ENCODE results near the gene HOXA11. TPM values are rescaled to one million over a fixed set of nuclear protein-coding genes. Genes with fewer than 3 reads are reported as not detected.

HOXA11 gene
- total and polyA plus RNA-seq, 4 donors: not detected

- Histone ChIP-seq H3K4me1 (ENCODE audit: control insufficient read depth in 4 of 4, insufficient read depth in 4 of 4, low read length in 3 of 4) (peaks cover 6 to 10% (median 7%) of the 10 kb centered on the region in 4 donors), H3K27ac (ENCODE audit: low read depth in 1 of 2, low read length in 2 of 2) (no peak overlapping the region), H3K9ac (ENCODE audit: low read depth in 1 of 2, low read length in 2 of 2) (no peak overlapping the region), H3K9me3 (ENCODE audit: control insufficient read depth in 4 of 4, low read length in 3 of 4) (peaks cover 0 to 2% (median 0%) of the 10 kb centered on the region in 4 donors), H3K36me3 (ENCODE audit: control insufficient read depth in 4 of 4, insufficient read depth in 3 of 4, low read depth in 1 of 4, low read length in 3 of 4) (no peaks in the 10 kb centered on the region), H3K27me3 (ENCODE audit: control insufficient read depth in 4 of 4, insufficient read depth in 4 of 4, low read length in 3 of 4) (peaks cover 0 to 19% (median 12%) of the 10 kb centered on the region in 4 donors), H3K4me3 (ENCODE audit: low read depth in 1 of 3, low read length in 3 of 3) (peak overlapping the region in 2 of 3 donors; percentile 31 to 33)
- no peak for DNase-seq (ENCODE audit: low spot score)
- 5% methylated on average over 32 of the region's 32 CpGs for WGBS
- no peak for TF ChIP-seq HNF4G (IDR thresholded peaks at IDR 0.05)
- peak in 1 of 2 donors; percentile 32 for TF ChIP-seq JUND (IDR thresholded peaks at IDR 0.05)
- TF ChIP-seq MAX (IDR thresholded peaks at IDR 0.05): peak; percentile 26
- no peak for TF ChIP-seq REST (IDR thresholded peaks at IDR 0.05)
- peak; percentile 78 for TF ChIP-seq YY1 (IDR thresholded peaks at IDR 0.05)
- TF ChIP-seq NR2F2 (IDR thresholded peaks at IDR 0.05): no peak
- TF ChIP-seq FOXA1 (IDR thresholded peaks at IDR 0.05): no peak
- TF ChIP-seq SP1 (IDR thresholded peaks at IDR 0.05): peak; percentile 35
- peak; percentile 73 to 81 for TF ChIP-seq RAD21 (IDR thresholded peaks at IDR 0.05)
- peak; percentile 23 to 64 for TF ChIP-seq RXRA (IDR thresholded peaks at IDR 0.05)
- peak; percentile 67 to 75 for TF ChIP-seq HNF4A (conservative IDR thresholded peaks at IDR 0.05)
- TF ChIP-seq ZBTB33 (IDR thresholded peaks at IDR 0.05): no peak
- peak; percentile 76 for TF ChIP-seq CTCF (IDR thresholded peaks at IDR 0.05; ENCODE audit: low read depth, low read length, missing input control)
These were observed 25.5 kb upstream of the HOXA11 start for GRCh38 chr7:27210441-27211083.

GRCh38 chr7:27209933-27210440 is 25.0 kb upstream of the HOXA11 start:
- H3K27me3 ChIP-seq (ENCODE audit: control insufficient read depth in 4 of 4, insufficient read depth in 4 of 4, low read length in 3 of 4): peaks cover 0 to 24% (median 15%) of the 10 kb centered on the region in 4 donors
- H3K36me3 ChIP-seq (ENCODE audit: control insufficient read depth in 4 of 4, insufficient read depth in 3 of 4, low read depth in 1 of 4, low read length in 3 of 4): no peaks in the 10 kb centered on the region
- peaks cover 8 to 12% (median 11%) of the 10 kb centered on the region in 4 donors for H3K4me1 ChIP-seq (ENCODE audit: control insufficient read depth in 4 of 4, insufficient read depth in 4 of 4, low read length in 3 of 4)
- H3K4me3 ChIP-seq (ENCODE audit: low read depth in 1 of 3, low read length in 3 of 3): no peak overlapping the region
- no peak for TF ChIP-seq HNF4G (IDR thresholded peaks at IDR 0.05)
- no peak for TF ChIP-seq NR2F2 (IDR thresholded peaks at IDR 0.05)
- no peak for TF ChIP-seq EGR1 (IDR thresholded peaks at IDR 0.05; ENCODE audit: low read depth in 2 of 2)
- no peak for TF ChIP-seq ATF3 (IDR thresholded peaks at IDR 0.05)
- TF ChIP-seq RAD21 (IDR thresholded peaks at IDR 0.05): no peak
- no peak for TF ChIP-seq FOXA1 (IDR thresholded peaks at IDR 0.05)
- no peak for TF ChIP-seq CTCF (IDR thresholded peaks at IDR 0.05; ENCODE audit: low read depth, low read length, missing input control)
- H3K9me3 ChIP-seq (ENCODE audit: control insufficient read depth in 4 of 4, low read length in 3 of 4): peaks cover 0 to 5% (median 0%) of the 10 kb centered on the region in 4 donors
- DNase-seq (ENCODE audit: low spot score): no peak
- no peak overlapping the region for H3K9ac ChIP-seq (ENCODE audit: low read depth in 1 of 2, low read length in 2 of 2)
- H3K27ac ChIP-seq (ENCODE audit: low read depth in 1 of 2, low read length in 2 of 2): no peak overlapping the region
- 51% methylated on average over 11 of the region's 11 CpGs for WGBS
